B cell (primary cell): Measurements from ENCODE around the gene RAB6B. TPM values are rescaled to one million over a fixed set of nuclear protein-coding genes. Genes with fewer than 3 reads are reported as not detected.

Experiments
- ATAC-seq: fragments of 200-7000 bp; cut with Tn5 transposase; one replicate; pipeline ENCODE4 v1.10.0; 2021; ENCODE audit warnings: low read depth, mild to moderate bottlenecking, moderate number of reproducible peaks, moderate library complexity
- CTCF ChIA-PET: fragments of 350-600 bp; sonication (Branson Sonifier 250); formaldehyde crosslinking; loops from one replicate; lab custom pipeline; 2021; ENCODE audit warnings: antibody characterized with exemption, inconsistent platforms; lab: Charles Lee
- POLR2A ChIA-PET: fragments of 350-600 bp; sonication (Branson Sonifier 250); formaldehyde crosslinking; loops from one replicate; lab custom pipeline; 2021; ENCODE audit warnings: antibody characterized with exemption; lab: Charles Lee
- DNase-seq: peaks from one replicate; pipeline ENCODE4 v3.0.0; 2013
- H2AFZ ChIP-seq: 2 replicates; pipeline ENCODE4 v1.6.1; 2012; ENCODE audit warnings: mild to moderate bottlenecking, low read depth, low read length; ENCODE audit not compliant: insufficient read depth, poor library complexity, severe bottlenecking
- H3K27ac ChIP-seq, 2 donors: 1 replicate in 1 of 2; 2 replicates in 1 of 2; pipeline ENCODE4 v1.5.1; 2012 to 2013; ENCODE audit warnings: low read length in 2 of 2, mild to moderate bottlenecking in 2 of 2, moderate library complexity in 1 of 2
- H3K27me3 ChIP-seq, 4 experiments: fragments of 200-600 bp in 1 of 4; sonication (generic) in 1 of 4; replicated peaks in 1 of 4; 1 replicate in 2 of 4; 2 replicates in 2 of 4; pipeline versions ENCODE4 v1.6.1 to v1.7.0; 2013 to 2016; ENCODE audit warnings: low read length in 3 of 4, mild to moderate bottlenecking in 2 of 4, mixed read lengths in 1 of 4, moderate library complexity in 1 of 4; ENCODE audit not compliant: insufficient read depth in 4 of 4, control insufficient read depth in 3 of 4; ENCODE audit errors: control extremely low read depth in 1 of 4
- H3K36me3 ChIP-seq, 2 experiments: replicated peaks in 1 of 2; 1 replicate in 1 of 2; 2 replicates in 1 of 2; pipeline versions ENCODE4 v1.6.1 to v1.7.1; 2013; ENCODE audit warnings: low read length in 1 of 2; ENCODE audit not compliant: insufficient read depth in 2 of 2, control insufficient read depth in 1 of 2; ENCODE audit errors: control extremely low read depth in 1 of 2, extremely low read depth in 1 of 2
- H3K4me1 ChIP-seq, 2 donors: fragments of 200-600 bp in 1 of 2; sonication (generic) in 1 of 2; 1 replicate in 1 of 2; 2 replicates in 1 of 2; pipeline versions ENCODE4 v1.5.1 to v1.6.1; 2013 to 2017; ENCODE audit warnings: low read length in 2 of 2; ENCODE audit not compliant: control insufficient read depth in 2 of 2, insufficient read depth in 2 of 2
- H3K4me2 ChIP-seq: replicated peaks from 2 replicates; pipeline ENCODE3; 2012; ENCODE audit warnings: mild to moderate bottlenecking, low read depth, low read length; ENCODE audit not compliant: poor library complexity, severe bottlenecking
- H3K4me3 ChIP-seq, 5 experiments: fragments of 200-600 bp in 1 of 5; sonication (generic) in 1 of 5; 1 replicate in 3 of 5; 2 replicates in 2 of 5; pipeline versions ENCODE4 v1.5.1 to v1.7.0; 2011 to 2016; ENCODE audit warnings: low read length in 4 of 5, mild to moderate bottlenecking in 4 of 5, low read depth in 2 of 5, control low read depth in 1 of 5, moderate library complexity in 1 of 5; ENCODE audit not compliant: insufficient read depth in 1 of 5; ENCODE audit errors: control extremely low read depth in 1 of 5, extremely low read depth in 1 of 5
- H3K79me2 ChIP-seq: fragments of 200-600 bp; sonication (generic); one replicate; pipeline ENCODE4 v1.6.0; 2016; ENCODE audit warnings: low read length; ENCODE audit not compliant: control insufficient read depth, insufficient read depth
- H3K9ac ChIP-seq: fragments of 200-600 bp; sonication (generic); 2 replicates; pipeline ENCODE4 v1.6.1; 2017; ENCODE audit warnings: mild to moderate bottlenecking, low read length, moderate library complexity
- H3K9me3 ChIP-seq, 3 donors: one replicate each; pipeline versions ENCODE4 v1.6.1 to v1.7.1; 2013; ENCODE audit warnings: low read length in 2 of 3; ENCODE audit not compliant: control insufficient read depth in 2 of 3, insufficient read depth in 1 of 3; ENCODE audit errors: control extremely low read depth in 1 of 3
- H4K20me1 ChIP-seq: 2 replicates; pipeline ENCODE4 v1.6.0; 2012; ENCODE audit warnings: mild to moderate bottlenecking, low read length; ENCODE audit not compliant: insufficient read depth, control insufficient read depth, poor library complexity, severe bottlenecking
- H3K27ac Mint-ChIP-seq: one replicate; pipeline ENCODE4 v1.8.0; 2021; ENCODE audit warnings: mixed read lengths
- H3K27me3 Mint-ChIP-seq: one replicate; pipeline ENCODE4 v1.8.0; 2021; ENCODE audit warnings: mixed read lengths
- H3K4me1 Mint-ChIP-seq: one replicate; pipeline ENCODE4 v1.8.0; 2021; ENCODE audit warnings: mixed read lengths
- H3K4me3 Mint-ChIP-seq: one replicate; pipeline ENCODE4 v1.8.0; 2021; ENCODE audit warnings: mixed read lengths
- H3K9me3 Mint-ChIP-seq: one replicate; pipeline ENCODE4 v1.8.0; 2022; ENCODE audit warnings: mixed read lengths; ENCODE audit not compliant: insufficient read depth
- CTCF ChIP-seq: fragments of 200-600 bp; IDR thresholded peaks from one replicate; pipeline ENCODE4 v1.8.0; 2022; ENCODE audit warnings: antibody characterized with exemption, mild to moderate bottlenecking
- EZH2 ChIP-seq: IDR thresholded peaks from 2 replicates; pipeline ENCODE4 v1.6.1; 2012; ENCODE audit warnings: borderline replicate concordance, low read depth, mild to moderate bottlenecking, moderate library complexity, low read length; ENCODE audit not compliant: insufficient read depth, poor library complexity, severe bottlenecking
- WGBS: methylation state at CpG from one replicate; pipeline ENCODE4 v1.1.5; 2013; ENCODE audit warnings: missing lambda C conversion rate; ENCODE audit not compliant: insufficient coverage; 5-methylcytosine and 5-hydroxymethylcytosine counted together
- intact Hi-C: fragments of 100-400 bp; cut with micrococcal nuclease; formaldehyde crosslinking; loops from one replicate; pipeline ENCODE4 v1.10.0; 2022
- polyA plus RNA-seq: library from polyadenylated mRNA; depleted of rRNA; stranded (reverse); fragments of >200 nt; gene quantifications from 2 replicates; pipeline ENCODE4 v1.2.3, GENCODE V29; 2012
- total RNA-seq, 2 donors: library from RNA; stranded (reverse); fragments of 120-200 nt in 1 of 2; gene quantifications; 1 replicate in 1 of 2; 2 replicates in 1 of 2; pipeline versions ENCODE4 v1.2.3 to v1.2.4, GENCODE V29; 2013 to 2022

Gene RAB6B
- total and polyA plus RNA-seq, 2 donors (not counting 1 experiment from before 2014, with no cell fraction given): not detected

- Mint-ChIP-seq H3K4me3 (no peak overlapping the region), H3K4me1 (no peaks in the 10 kb centered on the region), H3K9me3 (no peaks in the 10 kb centered on the region), H3K27ac (no peak overlapping the region), H3K27me3 (peaks cover 11% of the 10 kb centered on the region)
- Histone ChIP-seq H3K9me3 (no peaks in the 10 kb centered on the region), H3K27ac (no peak overlapping the region), H3K36me3 (no peaks in the 10 kb centered on the region), H3K79me2 (no peaks in the 10 kb centered on the region), H3K4me2 (no peak overlapping the region), H3K27me3 (no peaks in the 10 kb centered on the region), H3K9ac (no peak overlapping the region), H3K4me1 (no peaks in the 10 kb centered on the region), H2AFZ (no peak overlapping the region), H4K20me1 (no peaks in the 10 kb centered on the region), H3K4me3 (no peak overlapping the region)
- TF ChIP-seq EZH2: no peak
- TF ChIP-seq CTCF: no peak
- ChIA-PET POLR2A (no interaction called here), CTCF (no interaction called here)
- DNase-seq: no peak
- no peak for ATAC-seq
- WGBS: 86% methylated on average over 11 of the region's 13 CpGs
- intact Hi-C loops: no loop called here
Observed at GRCh38 chr3:133935843-133936769, 40.4 kb upstream of the RAB6B start.
